GM18909 (cell line): ENCODE data around the gene EGFR.
"Not testable (repeated sequence)": the region's sequence is repeated elsewhere in the genome, so short reads cannot be mapped to it uniquely, and the experiment has no call there.

ENCODE experiments used
- ATAC-seq: cut with Tn5 transposase; IDR thresholded peaks from one replicate; pipeline ENCODE4 v1.9.1; 2021; ENCODE audit warnings: mild to moderate bottlenecking; ENCODE audit not compliant: unreplicated experiment, poor library complexity

The EGFR gene

GRCh38 chr7:55032069-55032699 lies 13.4 kb downstream of the EGFR start:
- ATAC-seq = no peak

GRCh38 chr7:55033236-55033846 lies 14.5 kb downstream of the EGFR start:
- no peak for ATAC-seq

DNA sequence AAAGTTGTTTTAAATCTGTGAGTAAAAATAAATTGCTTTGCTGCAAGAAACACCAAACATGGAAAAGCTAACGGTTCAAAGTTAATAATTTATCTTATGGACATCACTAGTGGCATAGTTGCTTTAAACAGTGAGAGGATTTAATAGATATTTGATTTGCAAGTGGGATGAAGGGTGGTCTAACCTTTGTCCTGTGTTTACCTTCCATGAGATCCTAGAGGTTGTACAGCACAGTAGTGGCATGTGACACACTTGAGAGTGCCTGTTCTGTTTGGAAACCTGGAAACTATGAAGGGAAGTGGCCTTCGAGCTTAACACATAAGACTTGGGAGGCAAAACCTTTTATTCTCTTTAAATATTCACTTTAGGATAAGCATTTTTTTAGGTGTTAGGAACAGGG lies 16.0 kb downstream of the EGFR start:
- no peak for ATAC-seq

- not testable (repeated sequence) for ATAC-seq
Observed at GRCh38 chr7:55035410-55035809, 16.6 kb downstream of the EGFR start.

DNA sequence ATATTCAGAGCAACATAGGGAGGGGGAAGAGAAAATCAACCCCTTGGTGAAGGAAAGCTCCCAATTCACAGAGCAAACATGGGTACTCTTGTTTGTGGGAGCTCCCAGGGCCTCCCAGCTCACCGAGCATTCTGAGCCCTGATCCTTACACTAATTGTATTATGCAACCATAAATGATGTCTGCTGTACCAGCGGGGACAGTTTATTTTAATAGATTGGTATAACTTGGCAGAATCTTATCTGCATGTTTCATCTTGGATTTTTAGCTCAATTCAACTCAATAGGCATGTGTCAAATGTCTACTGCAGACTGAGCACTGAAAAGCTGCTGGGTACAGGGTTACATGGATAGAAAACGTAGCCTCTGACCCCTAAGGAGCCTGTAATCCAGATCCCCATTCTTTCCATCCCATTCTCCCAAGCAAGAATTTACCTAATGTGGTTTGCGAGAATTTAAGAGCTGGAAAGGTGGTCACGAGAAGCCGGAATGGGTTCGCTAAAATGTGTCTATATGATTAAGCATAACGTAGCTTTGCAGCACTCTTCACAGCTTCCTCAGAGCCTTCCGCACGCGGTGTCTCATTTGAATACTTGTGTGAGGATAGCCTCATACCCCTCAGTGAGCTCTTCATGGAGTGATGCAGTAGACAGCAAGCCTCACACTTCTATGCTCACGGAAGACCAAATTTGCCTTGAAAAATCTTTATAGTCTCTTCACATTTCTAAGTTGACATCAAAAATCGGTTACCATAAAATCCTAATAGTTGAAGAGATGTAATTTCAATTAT lies 18.3 kb downstream of the EGFR start:
- ATAC-seq = no peak

- ATAC-seq = no peak
Observed at GRCh38 chr7:55043691-55044370, 25.0 kb downstream of the EGFR start.

GRCh38 chr7:55044371-55044717 lies 25.5 kb downstream of the EGFR start:
- ATAC-seq = no peak

DNA sequence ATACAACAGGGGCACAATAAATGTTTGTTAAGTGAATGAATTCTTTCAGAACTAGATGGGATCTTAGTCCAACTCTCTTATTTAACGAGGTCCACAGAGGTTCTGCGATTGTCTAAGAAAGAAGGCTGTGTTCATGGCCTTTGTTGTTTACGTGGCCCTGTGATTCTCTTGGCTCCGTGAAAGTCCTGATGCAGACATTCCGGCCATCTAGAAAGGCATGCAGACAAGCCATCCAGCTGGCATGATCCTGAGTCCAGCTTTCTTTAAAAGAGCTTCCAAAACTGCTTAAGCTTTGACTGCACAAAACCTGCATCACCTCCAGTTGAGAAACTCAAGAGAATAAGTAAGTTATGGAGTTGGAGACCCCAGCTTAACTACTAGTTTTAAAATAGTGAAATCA lies 26.0 kb downstream of the EGFR start:
- ATAC-seq = no peak

GRCh38 chr7:55046582-55047342 lies 27.9 kb downstream of the EGFR start:
- no peak for ATAC-seq

DNA sequence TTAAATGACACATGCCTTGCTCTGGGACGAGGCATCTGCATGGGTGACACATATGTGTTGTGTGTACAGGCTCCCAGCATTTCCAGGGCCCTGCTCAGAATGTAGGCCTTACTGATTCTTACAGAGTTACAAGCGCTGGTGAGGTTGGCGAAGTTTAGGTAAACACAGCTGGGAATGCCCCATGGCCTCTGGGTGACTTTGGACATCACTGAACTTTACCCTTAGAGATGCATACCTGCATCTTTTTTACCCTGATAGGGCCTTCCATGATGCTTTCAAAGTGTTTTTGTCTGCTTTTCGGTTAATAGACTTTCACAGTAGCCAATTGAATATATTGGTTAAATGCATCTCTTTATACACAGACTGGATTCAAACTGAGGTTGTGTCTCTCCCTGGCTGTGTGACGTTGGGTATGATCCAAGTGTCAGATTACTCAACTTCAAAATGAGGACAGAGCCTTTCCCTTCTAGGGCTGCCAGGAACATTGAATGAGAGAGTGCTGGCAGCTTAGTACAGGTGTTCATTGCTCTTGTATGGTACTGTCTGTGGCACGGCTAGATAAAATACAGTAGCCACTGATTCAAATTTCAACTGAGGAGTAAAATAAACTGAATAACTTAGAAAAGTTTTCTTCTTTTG lies 29.5 kb downstream of the EGFR start:
- ATAC-seq = no peak

GRCh38 chr7:55050281-55050680 lies 31.5 kb downstream of the EGFR start:
- ATAC-seq = no peak

DNA sequence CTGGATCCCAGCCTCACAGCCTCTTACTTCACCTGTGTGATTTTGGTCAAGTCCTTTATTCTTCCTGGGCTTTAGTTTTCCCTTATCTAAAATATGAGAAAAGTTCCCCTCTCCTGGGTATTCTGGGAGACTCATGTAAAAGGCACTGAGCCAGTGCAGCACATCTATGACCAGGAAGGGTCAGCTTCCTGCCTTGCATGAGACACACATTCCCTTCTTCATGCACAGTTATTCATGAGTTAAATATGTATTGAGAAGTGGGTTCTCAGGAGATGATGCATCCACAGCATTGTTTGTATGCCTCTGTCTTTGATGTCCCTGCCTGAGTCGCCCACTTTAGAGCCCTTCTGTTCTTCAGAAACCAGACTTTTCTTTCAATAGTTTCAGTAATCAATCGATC lies 33.3 kb downstream of the EGFR start:
- no peak for ATAC-seq

DNA sequence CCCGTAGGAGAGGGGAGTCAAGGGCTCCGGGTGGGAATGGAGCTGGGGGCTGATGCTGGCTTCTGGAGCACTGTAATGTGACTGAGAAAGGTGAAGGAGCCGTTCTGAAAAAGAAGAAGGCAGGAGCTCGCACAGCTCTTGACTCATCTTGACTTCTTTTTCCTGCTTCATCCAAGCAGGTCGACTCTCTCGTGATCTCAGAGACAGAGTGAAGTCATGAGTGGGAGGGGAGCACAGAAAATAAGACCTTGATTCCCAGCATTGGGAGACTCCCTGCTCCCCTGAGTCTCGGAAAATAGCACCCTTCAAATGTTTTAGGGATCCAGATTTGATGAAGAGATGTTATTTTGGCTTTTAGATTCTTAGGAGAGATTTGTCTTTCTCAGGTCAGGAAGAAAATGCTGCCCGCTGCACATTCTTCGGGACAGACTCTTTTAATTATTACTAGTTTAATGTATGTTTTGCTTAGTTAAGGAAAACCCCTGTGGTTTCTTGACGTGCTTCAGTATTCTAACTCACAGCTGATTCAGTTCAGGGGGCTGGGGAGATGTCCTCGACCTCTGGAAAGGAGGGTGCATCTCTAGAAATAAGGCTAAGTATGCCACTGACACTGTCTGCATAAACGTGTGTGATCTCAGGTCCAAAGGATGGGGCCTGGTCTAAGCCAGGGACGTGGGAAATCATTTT lies 34.1 kb downstream of the EGFR start:
- ATAC-seq = no peak

DNA sequence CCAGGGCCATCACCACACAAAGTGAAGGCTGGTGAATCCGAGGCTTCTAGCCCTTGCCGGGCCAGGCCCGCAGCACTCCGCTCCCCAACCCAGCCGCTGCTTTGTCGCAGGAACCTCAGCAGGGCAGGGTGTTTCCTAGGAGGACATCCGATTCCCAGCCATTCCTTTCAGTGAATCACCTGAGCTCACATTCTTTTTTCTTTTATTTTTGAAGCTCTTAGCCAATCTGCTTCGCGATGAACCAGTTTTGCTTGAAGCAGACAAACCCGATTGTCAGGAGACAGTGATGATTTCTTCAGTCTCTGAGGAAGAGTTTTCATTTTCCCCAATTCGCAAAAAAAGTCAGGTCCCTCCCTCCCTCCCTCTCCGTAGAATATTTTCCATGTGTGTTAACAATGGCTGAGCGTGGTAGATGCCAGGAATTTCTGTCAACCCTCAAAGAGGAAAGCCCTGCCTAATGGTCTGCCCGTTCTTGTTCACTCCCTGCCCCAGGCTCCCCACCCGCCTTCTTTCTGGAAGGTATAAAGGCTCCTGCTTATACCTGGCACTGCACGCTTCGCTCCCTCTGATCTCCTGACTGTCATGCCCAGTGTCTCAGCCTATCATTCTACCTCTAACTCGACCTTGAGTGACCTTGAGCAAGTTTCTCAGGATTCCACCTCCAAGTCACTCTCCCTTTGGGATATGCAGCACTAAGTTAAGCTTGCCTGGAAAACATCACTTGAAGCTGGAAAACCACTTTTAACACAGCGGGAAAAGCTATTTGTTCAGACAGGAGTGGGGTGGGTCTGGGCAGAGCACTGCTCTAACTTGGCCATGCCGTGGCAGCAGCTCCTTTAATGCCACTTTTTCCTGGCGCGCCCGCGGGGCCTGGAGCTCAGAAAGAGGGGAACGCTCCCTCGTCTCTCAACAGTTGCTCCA lies 35.1 kb downstream of the EGFR start:
- no peak for ATAC-seq

- no peak for ATAC-seq
Observed at GRCh38 chr7:55054758-55055157, 35.9 kb downstream of the EGFR start.

GRCh38 chr7:55055479-55055878 lies 36.7 kb downstream of the EGFR start:
- no peak for ATAC-seq

- ATAC-seq = no peak
Observed at GRCh38 chr7:55056068-55056467, 37.3 kb downstream of the EGFR start.
